WTC11 (cell line): ENCODE measurements around the gene LRRFIP1. TPM values are rescaled to one million over a fixed set of nuclear protein-coding genes. Genes with fewer than 3 reads are reported as not detected.

ENCODE experiments used
- ATAC-seq: fragments of 200-7000 bp; cut with Tn5 transposase; 2 replicates; pipeline ENCODE4 v1.10.0; 2021; ENCODE audit warnings: mild to moderate bottlenecking, moderate library complexity
- CTCF ChIA-PET: fragments of 300-600 bp; sonication (Branson Sonifier 250); formaldehyde crosslinking; loops from one replicate; lab custom pipeline; 2021; ENCODE audit warnings: antibody characterized with exemption; lab: Charles Lee
- POLR2A ChIA-PET: fragments of 350-600 bp; sonication (Branson Sonifier 250); formaldehyde crosslinking; loops from one replicate; lab custom pipeline; 2021; ENCODE audit warnings: antibody characterized with exemption; lab: Charles Lee
- DNase-seq: peaks from one replicate; pipeline ENCODE4 v3.0.0; 2021; ENCODE audit warnings: low spot score
- H3K27ac Mint-ChIP-seq: 2 replicates; pipeline ENCODE4 v1.8.0; 2021; ENCODE audit warnings: mixed read lengths
- H3K27me3 Mint-ChIP-seq: 2 replicates; pipeline ENCODE4 v1.8.0; 2021; ENCODE audit warnings: low read depth, mild to moderate bottlenecking, moderate library complexity, mixed read lengths
- H3K36me3 Mint-ChIP-seq: 2 replicates; pipeline ENCODE4 v1.8.0; 2021; ENCODE audit warnings: mixed read lengths
- H3K4me1 Mint-ChIP-seq: 2 replicates; pipeline ENCODE4 v1.8.0; 2022; ENCODE audit warnings: mixed read lengths
- H3K4me3 Mint-ChIP-seq: 2 replicates; pipeline ENCODE4 v1.8.0; 2021; ENCODE audit warnings: mild to moderate bottlenecking, moderate library complexity, mixed read lengths
- H3K9me3 Mint-ChIP-seq: 2 replicates; pipeline ENCODE4 v1.8.0; 2021; ENCODE audit warnings: mixed read lengths
- AFF4 ChIP-seq: sonication (generic); formaldehyde crosslinking; IDR thresholded peaks from 2 replicates; pipeline ENCODE4 v1.8.1; 2023; ENCODE audit warnings: mild to moderate bottlenecking, missing genetic modification reagents, borderline replicate concordance
- ATF2 ChIP-seq: sonication (generic); formaldehyde crosslinking; IDR thresholded peaks from 2 replicates; pipeline ENCODE4 v1.8.1; 2022; ENCODE audit warnings: low read depth, missing genetic modification reagents, borderline replicate concordance
- CREB1 ChIP-seq: sonication (generic); formaldehyde crosslinking; IDR thresholded peaks from 2 replicates; pipeline ENCODE4 v1.8.0; 2023; ENCODE audit warnings: mild to moderate bottlenecking, missing genetic modification reagents
- EMX1 ChIP-seq: fragments of 250-450 bp; sonication (Bioruptor Pico); IDR thresholded peaks from 2 replicates; pipeline ENCODE4 v1.8.0; 2021; ENCODE audit warnings: mild to moderate bottlenecking
- ETV6 ChIP-seq: sonication (generic); formaldehyde crosslinking; IDR thresholded peaks from 2 replicates; pipeline ENCODE4 v1.8.1; 2022; ENCODE audit warnings: mild to moderate bottlenecking, missing genetic modification reagents
- JAZF1 ChIP-seq: fragments of 250-450 bp; sonication (Bioruptor Pico); IDR thresholded peaks from 2 replicates; pipeline ENCODE4 v1.9.0; 2021; ENCODE audit warnings: moderate library complexity, mild to moderate bottlenecking, inconsistent platforms
- MLX ChIP-seq: sonication (generic); formaldehyde crosslinking; IDR thresholded peaks from 2 replicates; pipeline ENCODE4 v1.8.1; 2023; ENCODE audit warnings: mild to moderate bottlenecking, missing genetic modification reagents, moderate library complexity
- NR1H2 ChIP-seq: sonication (generic); formaldehyde crosslinking; IDR thresholded peaks from 2 replicates; pipeline ENCODE4 v1.9.0; 2021; ENCODE audit warnings: mild to moderate bottlenecking, moderate library complexity, missing genetic modification reagents
- SP1 ChIP-seq: sonication (generic); formaldehyde crosslinking; conservative IDR thresholded peaks from 2 replicates; pipeline ENCODE4 v1.8.1; 2022; ENCODE audit warnings: missing genetic modification reagents
- TEAD4 ChIP-seq: sonication (generic); formaldehyde crosslinking; IDR thresholded peaks from 2 replicates; pipeline ENCODE4 v1.8.0; 2022; ENCODE audit warnings: mild to moderate bottlenecking, missing genetic modification reagents
- ZNF396 ChIP-seq: fragments of 250-450 bp; sonication (Bioruptor Pico); IDR thresholded peaks from 2 replicates; pipeline ENCODE4 v1.8.0; 2021; ENCODE audit warnings: mild to moderate bottlenecking, moderate library complexity, borderline replicate concordance
- total RNA-seq: library from RNA; stranded (reverse); gene quantifications from 3 replicates; pipeline ENCODE4 v1.2.3, GENCODE V29; 2021
- TF ChIP-seq, protein P1 (sequence below): fragments of 250-450 bp; sonication (Bioruptor Pico); IDR thresholded peaks from 2 replicates; pipeline ENCODE4 v2.1.2; 2022; ENCODE audit warnings: mild to moderate bottlenecking, moderate library complexity
- TF ChIP-seq, protein P2 (sequence below): sonication (generic); formaldehyde crosslinking; IDR thresholded peaks from 2 replicates; pipeline ENCODE4 v1.8.1; 2023; ENCODE audit warnings: mild to moderate bottlenecking, missing genetic modification reagents
- TF ChIP-seq, protein P3 (sequence below): fragments of 250-450 bp; sonication (Bioruptor Pico); IDR thresholded peaks from 2 replicates; pipeline ENCODE4 v1.9.0; 2021; ENCODE audit warnings: mild to moderate bottlenecking
- TF ChIP-seq, protein P4 (sequence below): sonication (generic); formaldehyde crosslinking; IDR thresholded peaks from 2 replicates; pipeline ENCODE4 v1.8.0; 2023; ENCODE audit warnings: missing genetic modification reagents, mild to moderate bottlenecking, borderline replicate concordance
- TF ChIP-seq, protein P5 (sequence below): sonication (generic); formaldehyde crosslinking; conservative IDR thresholded peaks from 2 replicates; pipeline ENCODE4 v1.8.1; 2023; ENCODE audit warnings: mild to moderate bottlenecking, low read depth, missing genetic modification reagents, moderate library complexity

The LRRFIP1 gene
- total RNA-seq, 1 experiment from 2014 or later: 88.4 TPM

GRCh38 chr2:237640493-237640998 lies 13.2 kb downstream of the LRRFIP1 start:
- H3K27ac Mint-ChIP-seq: peak overlapping the region; percentile 57; the same call in 1 of the 2 replicates
- no peak for DNase-seq
- peaks cover 46% of the 10 kb centered on the region for H3K36me3 Mint-ChIP-seq
- POLR2A ChIA-PET: no interaction called here
- CTCF ChIA-PET: interaction anchor here (1.9 kb wide), 1 partner anchor 39 kb away, joined by 6 read pairs; no protein-coding TSS in a partner anchor
- H3K27me3 Mint-ChIP-seq: 0 out of 2 replicates have a peak, but pooled peaks cover 2% of the 10 kb centered on the region
- peaks cover 9% of the 10 kb centered on the region for H3K4me1 Mint-ChIP-seq
- peaks cover 24% of the 10 kb centered on the region for H3K9me3 Mint-ChIP-seq
- H3K4me3 Mint-ChIP-seq: no peak overlapping the region
- no peak for TF ChIP-seq EMX1 (CRISPR knock-in tag)
- no peak for TF ChIP-seq MLX
- TF ChIP-seq, protein P1, sequence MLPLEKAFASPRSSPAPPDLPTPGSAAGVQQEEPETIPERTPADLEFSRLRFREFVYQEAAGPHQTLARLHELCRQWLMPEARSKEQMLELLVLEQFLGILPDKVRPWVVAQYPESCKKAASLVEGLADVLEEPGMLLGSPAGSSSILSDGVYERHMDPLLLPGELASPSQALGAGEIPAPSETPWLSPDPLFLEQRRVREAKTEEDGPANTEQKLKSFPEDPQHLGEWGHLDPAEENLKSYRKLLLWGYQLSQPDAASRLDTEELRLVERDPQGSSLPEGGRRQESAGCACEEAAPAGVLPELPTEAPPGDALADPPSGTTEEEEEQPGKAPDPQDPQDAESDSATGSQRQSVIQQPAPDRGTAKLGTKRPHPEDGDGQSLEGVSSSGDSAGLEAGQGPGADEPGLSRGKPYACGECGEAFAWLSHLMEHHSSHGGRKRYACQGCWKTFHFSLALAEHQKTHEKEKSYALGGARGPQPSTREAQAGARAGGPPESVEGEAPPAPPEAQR (CRISPR knock-in tag): no peak
- TF ChIP-seq NR1H2 (CRISPR knock-in tag): no peak
- TF ChIP-seq AFF4 (CRISPR knock-in tag): no peak
- TF ChIP-seq SP1 (CRISPR knock-in tag): no peak
- TF ChIP-seq ETV6 (CRISPR knock-in tag): no peak
- TF ChIP-seq CREB1 (CRISPR knock-in tag): no peak
- TF ChIP-seq, protein P2, sequence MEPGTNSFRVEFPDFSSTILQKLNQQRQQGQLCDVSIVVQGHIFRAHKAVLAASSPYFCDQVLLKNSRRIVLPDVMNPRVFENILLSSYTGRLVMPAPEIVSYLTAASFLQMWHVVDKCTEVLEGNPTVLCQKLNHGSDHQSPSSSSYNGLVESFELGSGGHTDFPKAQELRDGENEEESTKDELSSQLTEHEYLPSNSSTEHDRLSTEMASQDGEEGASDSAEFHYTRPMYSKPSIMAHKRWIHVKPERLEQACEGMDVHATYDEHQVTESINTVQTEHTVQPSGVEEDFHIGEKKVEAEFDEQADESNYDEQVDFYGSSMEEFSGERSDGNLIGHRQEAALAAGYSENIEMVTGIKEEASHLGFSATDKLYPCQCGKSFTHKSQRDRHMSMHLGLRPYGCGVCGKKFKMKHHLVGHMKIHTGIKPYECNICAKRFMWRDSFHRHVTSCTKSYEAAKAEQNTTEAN (CRISPR knock-in tag): no peak
- no peak for TF ChIP-seq ATF2 (CRISPR knock-in tag)
- no peak for TF ChIP-seq TEAD4
- TF ChIP-seq, protein P3, sequence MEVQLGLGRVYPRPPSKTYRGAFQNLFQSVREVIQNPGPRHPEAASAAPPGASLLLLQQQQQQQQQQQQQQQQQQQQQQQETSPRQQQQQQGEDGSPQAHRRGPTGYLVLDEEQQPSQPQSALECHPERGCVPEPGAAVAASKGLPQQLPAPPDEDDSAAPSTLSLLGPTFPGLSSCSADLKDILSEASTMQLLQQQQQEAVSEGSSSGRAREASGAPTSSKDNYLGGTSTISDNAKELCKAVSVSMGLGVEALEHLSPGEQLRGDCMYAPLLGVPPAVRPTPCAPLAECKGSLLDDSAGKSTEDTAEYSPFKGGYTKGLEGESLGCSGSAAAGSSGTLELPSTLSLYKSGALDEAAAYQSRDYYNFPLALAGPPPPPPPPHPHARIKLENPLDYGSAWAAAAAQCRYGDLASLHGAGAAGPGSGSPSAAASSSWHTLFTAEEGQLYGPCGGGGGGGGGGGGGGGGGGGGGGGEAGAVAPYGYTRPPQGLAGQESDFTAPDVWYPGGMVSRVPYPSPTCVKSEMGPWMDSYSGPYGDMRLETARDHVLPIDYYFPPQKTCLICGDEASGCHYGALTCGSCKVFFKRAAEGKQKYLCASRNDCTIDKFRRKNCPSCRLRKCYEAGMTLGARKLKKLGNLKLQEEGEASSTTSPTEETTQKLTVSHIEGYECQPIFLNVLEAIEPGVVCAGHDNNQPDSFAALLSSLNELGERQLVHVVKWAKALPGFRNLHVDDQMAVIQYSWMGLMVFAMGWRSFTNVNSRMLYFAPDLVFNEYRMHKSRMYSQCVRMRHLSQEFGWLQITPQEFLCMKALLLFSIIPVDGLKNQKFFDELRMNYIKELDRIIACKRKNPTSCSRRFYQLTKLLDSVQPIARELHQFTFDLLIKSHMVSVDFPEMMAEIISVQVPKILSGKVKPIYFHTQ (CRISPR knock-in tag): no peak
- TF ChIP-seq JAZF1 (CRISPR knock-in tag): no peak
- TF ChIP-seq, protein P4, sequence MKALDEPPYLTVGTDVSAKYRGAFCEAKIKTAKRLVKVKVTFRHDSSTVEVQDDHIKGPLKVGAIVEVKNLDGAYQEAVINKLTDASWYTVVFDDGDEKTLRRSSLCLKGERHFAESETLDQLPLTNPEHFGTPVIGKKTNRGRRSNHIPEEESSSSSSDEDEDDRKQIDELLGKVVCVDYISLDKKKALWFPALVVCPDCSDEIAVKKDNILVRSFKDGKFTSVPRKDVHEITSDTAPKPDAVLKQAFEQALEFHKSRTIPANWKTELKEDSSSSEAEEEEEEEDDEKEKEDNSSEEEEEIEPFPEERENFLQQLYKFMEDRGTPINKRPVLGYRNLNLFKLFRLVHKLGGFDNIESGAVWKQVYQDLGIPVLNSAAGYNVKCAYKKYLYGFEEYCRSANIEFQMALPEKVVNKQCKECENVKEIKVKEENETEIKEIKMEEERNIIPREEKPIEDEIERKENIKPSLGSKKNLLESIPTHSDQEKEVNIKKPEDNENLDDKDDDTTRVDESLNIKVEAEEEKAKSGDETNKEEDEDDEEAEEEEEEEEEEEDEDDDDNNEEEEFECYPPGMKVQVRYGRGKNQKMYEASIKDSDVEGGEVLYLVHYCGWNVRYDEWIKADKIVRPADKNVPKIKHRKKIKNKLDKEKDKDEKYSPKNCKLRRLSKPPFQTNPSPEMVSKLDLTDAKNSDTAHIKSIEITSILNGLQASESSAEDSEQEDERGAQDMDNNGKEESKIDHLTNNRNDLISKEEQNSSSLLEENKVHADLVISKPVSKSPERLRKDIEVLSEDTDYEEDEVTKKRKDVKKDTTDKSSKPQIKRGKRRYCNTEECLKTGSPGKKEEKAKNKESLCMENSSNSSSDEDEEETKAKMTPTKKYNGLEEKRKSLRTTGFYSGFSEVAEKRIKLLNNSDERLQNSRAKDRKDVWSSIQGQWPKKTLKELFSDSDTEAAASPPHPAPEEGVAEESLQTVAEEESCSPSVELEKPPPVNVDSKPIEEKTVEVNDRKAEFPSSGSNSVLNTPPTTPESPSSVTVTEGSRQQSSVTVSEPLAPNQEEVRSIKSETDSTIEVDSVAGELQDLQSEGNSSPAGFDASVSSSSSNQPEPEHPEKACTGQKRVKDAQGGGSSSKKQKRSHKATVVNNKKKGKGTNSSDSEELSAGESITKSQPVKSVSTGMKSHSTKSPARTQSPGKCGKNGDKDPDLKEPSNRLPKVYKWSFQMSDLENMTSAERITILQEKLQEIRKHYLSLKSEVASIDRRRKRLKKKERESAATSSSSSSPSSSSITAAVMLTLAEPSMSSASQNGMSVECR: no peak
- no peak for TF ChIP-seq ZNF396 (CRISPR knock-in tag)
- TF ChIP-seq, protein P5, sequence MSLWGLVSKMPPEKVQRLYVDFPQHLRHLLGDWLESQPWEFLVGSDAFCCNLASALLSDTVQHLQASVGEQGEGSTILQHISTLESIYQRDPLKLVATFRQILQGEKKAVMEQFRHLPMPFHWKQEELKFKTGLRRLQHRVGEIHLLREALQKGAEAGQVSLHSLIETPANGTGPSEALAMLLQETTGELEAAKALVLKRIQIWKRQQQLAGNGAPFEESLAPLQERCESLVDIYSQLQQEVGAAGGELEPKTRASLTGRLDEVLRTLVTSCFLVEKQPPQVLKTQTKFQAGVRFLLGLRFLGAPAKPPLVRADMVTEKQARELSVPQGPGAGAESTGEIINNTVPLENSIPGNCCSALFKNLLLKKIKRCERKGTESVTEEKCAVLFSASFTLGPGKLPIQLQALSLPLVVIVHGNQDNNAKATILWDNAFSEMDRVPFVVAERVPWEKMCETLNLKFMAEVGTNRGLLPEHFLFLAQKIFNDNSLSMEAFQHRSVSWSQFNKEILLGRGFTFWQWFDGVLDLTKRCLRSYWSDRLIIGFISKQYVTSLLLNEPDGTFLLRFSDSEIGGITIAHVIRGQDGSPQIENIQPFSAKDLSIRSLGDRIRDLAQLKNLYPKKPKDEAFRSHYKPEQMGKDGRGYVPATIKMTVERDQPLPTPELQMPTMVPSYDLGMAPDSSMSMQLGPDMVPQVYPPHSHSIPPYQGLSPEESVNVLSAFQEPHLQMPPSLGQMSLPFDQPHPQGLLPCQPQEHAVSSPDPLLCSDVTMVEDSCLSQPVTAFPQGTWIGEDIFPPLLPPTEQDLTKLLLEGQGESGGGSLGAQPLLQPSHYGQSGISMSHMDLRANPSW (CRISPR knock-in tag): no peak
- ATAC-seq: no peak
